Activated CD4-positive, alpha-beta T cell treated with anti-CD3 and anti-CD28 coated beads, Interleukin-2, amount 10 ng/mL, durations not matched to agents 7 days and 5 days (primary cell): ENCODE measurements around the gene PARK7. TPM values are rescaled to one million over a fixed set of nuclear protein-coding genes. Genes with fewer than 3 reads are reported as not detected.

Experiments used
- total RNA-seq, 2 experiments: library from RNA; stranded (reverse); gene quantifications; one replicate each; pipeline ENCODE4 v1.2.3, GENCODE V29; 2021

PARK7 gene
- total RNA-seq, 2 experiments from 2014 or later: 226 to 232 TPM

Other genes with a start within 250 kb of the PARK7 start
- 10 to 100 TPM; 38.2 to 41.0 TPM for gene VAMP3, start 190.4 kb upstream of the PARK7 start, total RNA-seq
- gene PER3, start 177.4 kb upstream of the PARK7 start, total RNA-seq: 1 to 10 TPM; 1.6 to 2.1 TPM
- gene UTS2, start 108.6 kb upstream of the PARK7 start, total RNA-seq: under 1 TPM in 1 of 2 experiments, not detected in 1; 0.17 TPM
- under 1 TPM; 0.57 to 0.62 TPM for gene TNFRSF9, start 20.9 kb upstream of the PARK7 start, total RNA-seq
- gene ERRFI1, start 64.6 kb downstream of the PARK7 start, total RNA-seq: under 1 TPM; 0.22 to 0.35 TPM